ENCODE results near the gene SENP7. TPM values are rescaled to one million over a fixed set of nuclear protein-coding genes. Genes with fewer than 3 reads are reported as not detected.

Gene SENP7
- total and polyA plus RNA-seq, 2 experiments from 2014 or later: 5.0 to 9.0 TPM

DNA sequence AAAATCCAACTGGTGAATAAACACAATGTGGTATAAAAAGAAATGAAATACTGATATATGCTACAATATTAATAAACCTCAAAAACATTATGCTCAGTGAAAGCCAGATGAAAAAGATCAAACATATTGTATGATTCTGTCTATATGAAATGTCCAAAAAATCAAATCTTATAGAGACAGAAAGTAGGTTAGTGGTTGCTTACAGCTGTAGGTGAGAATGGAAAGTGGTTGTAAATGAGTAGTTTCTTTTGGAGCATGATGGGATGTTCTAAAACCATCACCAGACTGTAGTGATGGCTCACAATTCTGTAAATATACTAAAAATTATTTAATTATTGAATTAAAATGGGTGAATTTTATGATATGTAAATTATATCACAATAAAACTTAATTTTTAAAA is 58.4 kb downstream of the SENP7 start (continued):
- TF ChIP-seq ETS1 (IDR thresholded peaks at IDR 0.05): no peak
- no peak for TF ChIP-seq POLR2AphosphoS5 (IDR thresholded peaks at IDR 0.05; ENCODE audit: low read depth)
- TF ChIP-seq EZH2 (IDR thresholded peaks at IDR 0.05; ENCODE audit: low read depth, unreplicated experiment): no peak
- TF ChIP-seq ZNF114 (CRISPR knock-in tag; IDR thresholded peaks at IDR 0.05): no peak
- TF ChIP-seq, protein P1, sequence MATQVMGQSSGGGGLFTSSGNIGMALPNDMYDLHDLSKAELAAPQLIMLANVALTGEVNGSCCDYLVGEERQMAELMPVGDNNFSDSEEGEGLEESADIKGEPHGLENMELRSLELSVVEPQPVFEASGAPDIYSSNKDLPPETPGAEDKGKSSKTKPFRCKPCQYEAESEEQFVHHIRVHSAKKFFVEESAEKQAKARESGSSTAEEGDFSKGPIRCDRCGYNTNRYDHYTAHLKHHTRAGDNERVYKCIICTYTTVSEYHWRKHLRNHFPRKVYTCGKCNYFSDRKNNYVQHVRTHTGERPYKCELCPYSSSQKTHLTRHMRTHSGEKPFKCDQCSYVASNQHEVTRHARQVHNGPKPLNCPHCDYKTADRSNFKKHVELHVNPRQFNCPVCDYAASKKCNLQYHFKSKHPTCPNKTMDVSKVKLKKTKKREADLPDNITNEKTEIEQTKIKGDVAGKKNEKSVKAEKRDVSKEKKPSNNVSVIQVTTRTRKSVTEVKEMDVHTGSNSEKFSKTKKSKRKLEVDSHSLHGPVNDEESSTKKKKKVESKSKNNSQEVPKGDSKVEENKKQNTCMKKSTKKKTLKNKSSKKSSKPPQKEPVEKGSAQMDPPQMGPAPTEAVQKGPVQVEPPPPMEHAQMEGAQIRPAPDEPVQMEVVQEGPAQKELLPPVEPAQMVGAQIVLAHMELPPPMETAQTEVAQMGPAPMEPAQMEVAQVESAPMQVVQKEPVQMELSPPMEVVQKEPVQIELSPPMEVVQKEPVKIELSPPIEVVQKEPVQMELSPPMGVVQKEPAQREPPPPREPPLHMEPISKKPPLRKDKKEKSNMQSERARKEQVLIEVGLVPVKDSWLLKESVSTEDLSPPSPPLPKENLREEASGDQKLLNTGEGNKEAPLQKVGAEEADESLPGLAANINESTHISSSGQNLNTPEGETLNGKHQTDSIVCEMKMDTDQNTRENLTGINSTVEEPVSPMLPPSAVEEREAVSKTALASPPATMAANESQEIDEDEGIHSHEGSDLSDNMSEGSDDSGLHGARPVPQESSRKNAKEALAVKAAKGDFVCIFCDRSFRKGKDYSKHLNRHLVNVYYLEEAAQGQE (IDR thresholded peaks at IDR 0.05; ENCODE audit: unreplicated experiment): no peak
- no peak for TF ChIP-seq NANOG (IDR thresholded peaks at IDR 0.05; ENCODE audit: borderline replicate concordance)

DNA sequence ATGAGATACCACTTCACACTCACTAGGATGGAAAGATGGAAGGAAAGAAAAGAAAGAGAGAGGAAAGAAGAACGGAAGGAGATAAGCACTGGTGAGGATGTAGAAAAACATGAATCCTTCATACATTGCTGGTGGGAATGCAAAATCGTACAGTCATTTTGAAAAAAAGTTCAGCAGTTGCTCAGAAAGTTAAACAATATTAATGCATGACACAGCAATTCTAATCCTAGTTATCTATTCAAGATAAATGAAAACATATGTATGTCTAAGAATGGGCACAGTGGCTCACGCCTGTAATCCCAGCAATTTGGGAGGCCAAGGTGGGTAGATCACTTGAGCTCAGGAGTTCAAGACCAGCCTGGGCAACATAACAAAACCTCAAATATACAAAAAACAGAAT is 59.1 kb downstream of the SENP7 start:
- Histone ChIP-seq H3F3A (replicated peaks; ENCODE audit: low read depth) (no peaks in the 10 kb centered on the region), H3K79me2 (replicated peaks; ENCODE audit: insufficient read depth) (no peaks in the 10 kb centered on the region), H2AFZ (no peak overlapping the region), H3K4me3 (no peak overlapping the region), H3K9me2 (ENCODE audit: insufficient read depth) (no peaks in the 10 kb centered on the region), H3K36me3 (ENCODE audit: insufficient read depth) (no peaks in the 10 kb centered on the region), H3K27me3 (ENCODE audit: insufficient read depth) (no peaks in the 10 kb centered on the region), H3K4me2 (no peak overlapping the region), H4K20me1 (replicated peaks; ENCODE audit: insufficient read depth) (no peaks in the 10 kb centered on the region), H3K27ac (ENCODE audit: low read depth) (no peak overlapping the region), H3K4me1 (ENCODE audit: insufficient read depth) (no peaks in the 10 kb centered on the region)
- no peak for ATAC-seq
- no peaks in the 10 kb centered on the region for H3K4me1 Mint-ChIP-seq
- no peak for DNase-seq (ENCODE audit: low spot score)
- H3K27me3 Mint-ChIP-seq (ENCODE audit: insufficient read depth, low read depth, poor library complexity): no peaks in the 10 kb centered on the region
- no peaks in the 10 kb centered on the region for H3K9me3 Mint-ChIP-seq
- no peak overlapping the region; the same call in 1 of the 2 replicates for H3K27ac Mint-ChIP-seq
- H3K4me3 Mint-ChIP-seq: no peak overlapping the region
- no peaks in the 10 kb centered on the region for H3K36me3 Mint-ChIP-seq (ENCODE audit: low read depth)
- TF ChIP-seq ETS1 (IDR thresholded peaks at IDR 0.05) (no peak), ZNF331 (CRISPR knock-in tag; IDR thresholded peaks at IDR 0.05; ENCODE audit: low read depth) (no peak), STAT1 (IDR thresholded peaks at IDR 0.05; ENCODE audit: unreplicated experiment) (no peak), ZNF114 (CRISPR knock-in tag; IDR thresholded peaks at IDR 0.05) (no peak), EZH2 (IDR thresholded peaks at IDR 0.05; ENCODE audit: low read depth, unreplicated experiment) (no peak), POLR2AphosphoS5 (IDR thresholded peaks at IDR 0.05; ENCODE audit: low read depth) (no peak), CREB1 (CRISPR knock-in tag; IDR thresholded peaks at IDR 0.05; ENCODE audit: low read depth) (no peak), CTCF (conservative IDR thresholded peaks at IDR 0.05; ENCODE audit: low read depth in 2 of 2) (no peak)
- TF ChIP-seq, protein P2, sequence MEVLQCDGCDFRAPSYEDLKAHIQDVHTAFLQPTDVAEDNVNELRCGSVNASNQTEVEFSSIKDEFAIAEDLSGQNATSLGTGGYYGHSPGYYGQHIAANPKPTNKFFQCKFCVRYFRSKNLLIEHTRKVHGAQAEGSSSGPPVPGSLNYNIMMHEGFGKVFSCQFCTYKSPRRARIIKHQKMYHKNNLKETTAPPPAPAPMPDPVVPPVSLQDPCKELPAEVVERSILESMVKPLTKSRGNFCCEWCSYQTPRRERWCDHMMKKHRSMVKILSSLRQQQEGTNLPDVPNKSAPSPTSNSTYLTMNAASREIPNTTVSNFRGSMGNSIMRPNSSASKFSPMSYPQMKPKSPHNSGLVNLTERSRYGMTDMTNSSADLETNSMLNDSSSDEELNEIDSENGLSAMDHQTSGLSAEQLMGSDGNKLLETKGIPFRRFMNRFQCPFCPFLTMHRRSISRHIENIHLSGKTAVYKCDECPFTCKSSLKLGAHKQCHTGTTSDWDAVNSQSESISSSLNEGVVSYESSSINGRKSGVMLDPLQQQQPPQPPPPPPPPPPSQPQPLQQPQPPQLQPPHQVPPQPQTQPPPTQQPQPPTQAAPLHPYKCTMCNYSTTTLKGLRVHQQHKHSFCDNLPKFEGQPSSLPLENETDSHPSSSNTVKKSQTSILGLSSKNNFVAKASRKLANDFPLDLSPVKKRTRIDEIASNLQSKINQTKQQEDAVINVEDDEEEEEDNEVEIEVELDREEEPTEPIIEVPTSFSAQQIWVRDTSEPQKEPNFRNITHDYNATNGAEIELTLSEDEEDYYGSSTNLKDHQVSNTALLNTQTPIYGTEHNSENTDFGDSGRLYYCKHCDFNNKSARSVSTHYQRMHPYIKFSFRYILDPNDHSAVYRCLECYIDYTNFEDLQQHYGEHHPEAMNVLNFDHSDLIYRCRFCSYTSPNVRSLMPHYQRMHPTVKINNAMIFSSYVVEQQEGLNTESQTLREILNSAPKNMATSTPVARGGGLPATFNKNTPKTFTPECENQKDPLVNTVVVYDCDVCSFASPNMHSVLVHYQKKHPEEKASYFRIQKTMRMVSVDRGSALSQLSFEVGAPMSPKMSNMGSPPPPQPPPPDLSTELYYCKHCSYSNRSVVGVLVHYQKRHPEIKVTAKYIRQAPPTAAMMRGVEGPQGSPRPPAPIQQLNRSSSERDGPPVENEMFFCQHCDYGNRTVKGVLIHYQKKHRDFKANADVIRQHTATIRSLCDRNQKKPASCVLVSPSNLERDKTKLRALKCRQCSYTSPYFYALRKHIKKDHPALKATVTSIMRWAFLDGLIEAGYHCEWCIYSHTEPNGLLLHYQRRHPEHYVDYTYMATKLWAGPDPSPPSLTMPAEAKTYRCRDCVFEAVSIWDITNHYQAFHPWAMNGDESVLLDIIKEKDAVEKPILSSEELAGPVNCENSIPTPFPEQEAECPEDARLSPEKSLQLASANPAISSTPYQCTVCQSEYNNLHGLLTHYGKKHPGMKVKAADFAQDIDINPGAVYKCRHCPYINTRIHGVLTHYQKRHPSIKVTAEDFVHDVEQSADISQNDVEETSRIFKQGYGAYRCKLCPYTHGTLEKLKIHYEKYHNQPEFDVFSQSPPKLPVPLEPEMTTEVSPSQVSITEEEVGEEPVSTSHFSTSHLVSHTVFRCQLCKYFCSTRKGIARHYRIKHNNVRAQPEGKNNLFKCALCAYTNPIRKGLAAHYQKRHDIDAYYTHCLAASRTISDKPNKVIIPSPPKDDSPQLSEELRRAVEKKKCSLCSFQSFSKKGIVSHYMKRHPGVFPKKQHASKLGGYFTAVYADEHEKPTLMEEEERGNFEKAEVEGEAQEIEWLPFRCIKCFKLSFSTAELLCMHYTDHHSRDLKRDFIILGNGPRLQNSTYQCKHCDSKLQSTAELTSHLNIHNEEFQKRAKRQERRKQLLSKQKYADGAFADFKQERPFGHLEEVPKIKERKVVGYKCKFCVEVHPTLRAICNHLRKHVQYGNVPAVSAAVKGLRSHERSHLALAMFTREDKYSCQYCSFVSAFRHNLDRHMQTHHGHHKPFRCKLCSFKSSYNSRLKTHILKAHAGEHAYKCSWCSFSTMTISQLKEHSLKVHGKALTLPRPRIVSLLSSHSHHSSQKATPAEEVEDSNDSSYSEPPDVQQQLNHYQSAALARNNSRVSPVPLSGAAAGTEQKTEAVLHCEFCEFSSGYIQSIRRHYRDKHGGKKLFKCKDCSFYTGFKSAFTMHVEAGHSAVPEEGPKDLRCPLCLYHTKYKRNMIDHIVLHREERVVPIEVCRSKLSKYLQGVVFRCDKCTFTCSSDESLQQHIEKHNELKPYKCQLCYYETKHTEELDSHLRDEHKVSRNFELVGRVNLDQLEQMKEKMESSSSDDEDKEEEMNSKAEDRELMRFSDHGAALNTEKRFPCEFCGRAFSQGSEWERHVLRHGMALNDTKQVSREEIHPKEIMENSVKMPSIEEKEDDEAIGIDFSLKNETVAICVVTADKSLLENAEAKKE (CRISPR knock-in tag; IDR thresholded peaks at IDR 0.05): no peak
